SJCRH30 (cell line): ENCODE results near the gene UGT1A5. TPM values are rescaled to one million over a fixed set of nuclear protein-coding genes. Genes with fewer than 3 reads are reported as not detected.

Experiments
- DNase-seq, 2 experiments: peaks; one replicate each; pipeline ENCODE4 v3.0.0-alpha.2; 2015 to 2020
- H3K27ac ChIP-seq: fragments of 250-450 bp; sonication (Bioruptor Pico); 2 replicates; pipeline ENCODE4 v1.5.1; 2020; ENCODE audit warnings: mild to moderate bottlenecking, moderate library complexity
- H3K27me3 ChIP-seq: fragments of 250-450 bp; sonication (Bioruptor Pico); 2 replicates; pipeline ENCODE4 v1.5.1; 2020; ENCODE audit warnings: mild to moderate bottlenecking, moderate library complexity
- H3K36me3 ChIP-seq: fragments of 250-450 bp; sonication (Bioruptor Pico); 2 replicates; pipeline ENCODE4 v1.5.1; 2020; ENCODE audit warnings: mild to moderate bottlenecking, moderate library complexity
- H3K4me1 ChIP-seq: fragments of 250-450 bp; sonication (Bioruptor Pico); 2 replicates; pipeline ENCODE4 v1.5.1; 2020; ENCODE audit warnings: mild to moderate bottlenecking, moderate library complexity
- H3K4me3 ChIP-seq: fragments of 250-450 bp; sonication (Bioruptor Pico); 2 replicates; pipeline ENCODE4 v1.5.1; 2020; ENCODE audit warnings: mild to moderate bottlenecking, moderate library complexity
- H3K9me3 ChIP-seq: fragments of 250-450 bp; sonication (Bioruptor Pico); replicated peaks from 2 replicates; pipeline ENCODE4 v1.5.1; 2020; ENCODE audit warnings: mild to moderate bottlenecking, moderate library complexity
- total RNA-seq: library from RNA; depleted of rRNA; stranded (reverse); fragments of >200 nt; shearing (Covaris generic); gene quantifications from 2 replicates; pipeline ENCODE4 v1.2.3, GENCODE V29; 2014

Gene UGT1A5
- total RNA-seq, 1 experiment from 2014 or later = not detected

DNA sequence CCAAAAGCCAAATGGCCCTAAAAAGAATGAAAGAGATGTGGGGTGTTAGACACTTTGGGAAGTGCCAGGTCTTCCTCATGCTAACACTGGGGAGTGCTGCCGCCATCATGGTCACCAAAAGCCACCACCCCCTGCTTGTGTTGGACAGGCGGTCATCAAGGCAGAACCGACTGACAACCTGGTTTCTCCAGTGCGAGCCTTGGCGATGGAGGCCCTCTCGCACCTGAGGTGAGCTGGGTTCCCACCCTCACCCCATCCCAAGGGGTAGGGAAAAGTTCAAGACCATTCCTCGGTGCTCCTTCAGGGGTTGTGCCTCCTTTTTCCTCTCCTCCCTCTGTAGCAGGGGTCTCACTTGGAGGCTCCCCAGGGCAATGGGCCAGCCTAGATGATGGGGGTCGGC is 99.0 kb downstream of the UGT1A5 start:
- no peaks in the 10 kb centered on the region; the same call in 1 of the 2 replicates for H3K9me3 ChIP-seq
- H3K27ac ChIP-seq = no peak overlapping the region
- H3K4me1 ChIP-seq = peaks cover 3% of the 10 kb centered on the region; the same call in 1 of the 2 replicates
- DNase-seq = no peak
- no peak overlapping the region for H3K4me3 ChIP-seq
- H3K36me3 ChIP-seq = no peaks in the 10 kb centered on the region
- H3K27me3 ChIP-seq = no peaks in the 10 kb centered on the region; the same call in 1 of the 2 replicates

DNA sequence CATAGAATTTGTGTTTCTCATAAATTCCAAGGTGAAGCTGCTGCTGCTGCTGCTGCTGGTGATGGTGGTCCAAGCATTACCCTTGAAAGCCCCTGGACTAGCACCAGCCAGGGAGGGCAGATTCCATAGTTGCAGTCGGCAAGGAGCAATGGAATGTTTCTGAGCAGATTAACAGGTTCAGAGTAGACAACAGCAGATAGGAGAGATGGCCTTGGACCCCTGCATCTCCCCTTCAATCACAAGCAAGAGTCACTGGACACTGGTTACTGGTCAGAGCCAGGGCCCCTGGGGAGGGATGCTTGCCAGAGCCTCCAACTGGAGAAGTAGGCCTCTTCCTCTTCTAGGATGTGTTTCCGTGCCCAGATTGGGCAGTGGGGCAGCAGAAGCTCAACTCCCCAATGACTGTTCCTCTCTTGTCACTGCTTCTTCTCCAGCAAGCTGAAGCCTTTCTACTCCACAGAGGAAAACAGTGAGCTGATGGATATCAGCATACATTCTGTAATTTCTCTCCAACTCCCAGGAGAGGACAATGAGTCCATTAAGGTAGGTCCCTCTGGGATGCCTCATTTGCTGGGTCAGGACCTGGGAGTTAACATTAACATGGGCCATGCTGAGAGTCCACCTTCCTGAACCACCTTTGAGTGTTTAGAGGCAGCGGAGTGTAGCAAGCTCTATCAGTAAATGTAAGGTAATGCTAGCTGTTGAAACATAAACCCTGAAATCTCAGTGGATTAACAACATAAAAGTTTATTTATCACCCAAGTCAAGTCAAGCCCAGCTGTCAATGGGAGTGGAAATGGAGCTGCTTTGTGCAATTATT is 100.7 kb downstream of the UGT1A5 start:
- H3K9me3 ChIP-seq = no peaks in the 10 kb centered on the region
- no peaks in the 10 kb centered on the region for H3K36me3 ChIP-seq
- no peaks in the 10 kb centered on the region; the same call in 1 of the 2 replicates for H3K27me3 ChIP-seq
- no peak for DNase-seq
- H3K4me1 ChIP-seq = peaks cover 3% of the 10 kb centered on the region; the same call in 1 of the 2 replicates
- no peak overlapping the region for H3K4me3 ChIP-seq
- H3K27ac ChIP-seq = no peak overlapping the region

DNA sequence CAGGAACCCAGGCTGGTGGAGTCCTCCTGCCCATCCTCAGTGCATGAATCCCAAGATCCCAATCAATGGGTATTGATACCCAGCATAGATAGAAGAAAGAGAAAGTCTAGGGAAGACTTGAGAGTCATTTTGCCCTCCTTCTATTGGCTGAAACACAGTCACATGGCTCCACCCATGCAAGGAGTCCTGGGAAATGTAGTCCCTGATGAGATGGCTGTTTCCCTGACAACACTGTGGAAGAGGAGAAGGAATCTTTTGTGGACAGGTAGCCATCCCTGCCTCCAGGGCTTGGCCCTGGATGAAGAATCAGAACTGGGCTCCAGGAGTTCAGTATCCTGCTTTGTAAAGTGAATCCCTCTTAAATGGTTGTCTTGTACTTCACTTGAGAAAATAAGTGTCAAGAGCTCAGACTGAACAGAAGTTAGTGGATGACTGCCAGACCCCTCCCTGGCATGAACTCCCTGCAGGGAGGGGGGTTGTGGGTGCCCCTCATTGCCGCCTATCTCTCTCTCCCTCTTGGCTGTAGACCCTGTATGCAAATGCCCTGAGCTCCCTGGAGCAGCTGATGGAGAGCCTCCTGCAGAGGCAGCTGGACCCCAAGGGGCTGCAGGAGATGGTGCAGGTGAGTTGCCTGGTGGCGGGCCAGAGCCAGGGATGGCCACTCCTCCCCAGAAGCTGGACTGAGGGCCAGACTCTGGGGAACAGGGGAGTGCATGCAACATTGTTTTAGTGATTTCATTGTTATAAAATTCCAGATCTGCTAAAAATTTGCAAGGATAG is 101.5 kb downstream of the UGT1A5 start:
- Histone ChIP-seq H3K27me3 (no peaks in the 10 kb centered on the region; the same call in 1 of the 2 replicates), H3K4me3 (no peak overlapping the region), H3K4me1 (peaks cover 3% of the 10 kb centered on the region; the same call in 1 of the 2 replicates), H3K27ac (no peak overlapping the region), H3K9me3 (no peaks in the 10 kb centered on the region), H3K36me3 (no peaks in the 10 kb centered on the region)
- no peak for DNase-seq

DNA sequence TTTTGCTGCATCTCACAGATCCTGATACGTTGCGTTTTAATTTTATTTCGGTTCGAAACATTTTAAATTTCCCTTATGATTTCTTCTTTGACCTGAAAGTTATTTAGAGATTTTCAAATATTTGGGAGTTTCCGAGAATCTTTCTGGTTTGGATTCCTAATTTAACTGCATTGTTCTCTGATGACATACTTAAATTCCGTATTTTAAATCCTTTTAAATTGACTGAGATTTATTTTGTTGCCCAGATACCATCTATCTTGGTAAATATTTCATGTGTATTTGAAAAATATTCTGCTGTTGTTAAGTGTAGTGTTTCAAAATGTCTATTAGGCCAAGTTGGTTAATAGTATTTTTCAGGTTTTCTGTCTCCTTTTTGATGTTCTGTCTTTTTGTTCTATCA is 103.2 kb downstream of the UGT1A5 start:
- DNase-seq = no peak
- Histone ChIP-seq H3K27me3 (no peaks in the 10 kb centered on the region; the same call in 1 of the 2 replicates), H3K36me3 (no peaks in the 10 kb centered on the region), H3K4me3 (no peak overlapping the region), H3K27ac (no peak overlapping the region), H3K4me1 (peaks cover 3% of the 10 kb centered on the region; the same call in 1 of the 2 replicates), H3K9me3 (no peaks in the 10 kb centered on the region)

DNA sequence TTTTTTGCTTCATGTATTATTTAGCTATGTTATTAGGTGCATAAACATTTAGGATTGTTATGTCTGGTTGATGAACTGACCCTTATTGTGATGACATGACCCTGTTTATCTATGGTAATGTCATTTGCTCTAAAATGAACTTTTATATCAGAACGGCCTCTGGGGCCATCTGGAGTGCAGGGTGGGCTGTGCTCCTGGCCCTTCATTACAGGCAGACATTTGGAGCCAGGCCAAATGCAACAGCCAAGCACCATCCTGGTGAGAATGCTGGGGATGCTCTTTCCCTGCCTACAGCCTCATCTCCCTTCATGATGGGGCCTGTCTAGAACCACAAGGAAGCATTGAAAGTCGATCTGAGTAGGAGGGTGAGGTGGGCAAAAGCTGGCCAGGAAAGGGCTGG is 103.6 kb downstream of the UGT1A5 start:
- no peak overlapping the region for H3K4me3 ChIP-seq
- DNase-seq = peak in 1 of 2 experiments; percentile 21
- no peaks in the 10 kb centered on the region for H3K9me3 ChIP-seq
- H3K36me3 ChIP-seq = no peaks in the 10 kb centered on the region
- H3K4me1 ChIP-seq = peaks cover 3% of the 10 kb centered on the region; the same call in 1 of the 2 replicates
- H3K27me3 ChIP-seq = no peaks in the 10 kb centered on the region; the same call in 1 of the 2 replicates
- H3K27ac ChIP-seq = no peak overlapping the region

DNA sequence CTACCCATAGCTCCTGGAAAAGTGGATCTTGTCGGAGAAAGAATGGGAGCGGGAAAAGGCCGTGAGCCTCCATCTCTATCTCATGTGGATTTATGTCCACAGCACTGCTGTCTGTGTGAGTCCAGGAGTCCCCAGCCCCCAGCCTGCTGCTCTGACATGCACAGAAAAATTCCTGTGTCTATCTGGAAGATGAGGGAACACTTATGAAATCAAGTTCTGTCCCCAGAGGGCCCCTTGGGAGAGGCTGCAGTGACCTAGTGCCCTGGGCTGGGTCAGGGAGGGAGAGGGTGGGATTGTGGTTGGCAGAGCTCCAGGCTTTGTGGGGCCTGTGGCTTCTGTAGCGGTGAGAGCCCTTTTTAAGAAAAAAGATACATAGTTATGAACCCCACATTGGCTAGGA is 104.1 kb downstream of the UGT1A5 start:
- H3K4me3 ChIP-seq = no peak overlapping the region
- DNase-seq = no peak
- peaks cover 3% of the 10 kb centered on the region; the same call in 1 of the 2 replicates for H3K4me1 ChIP-seq
- no peaks in the 10 kb centered on the region for H3K9me3 ChIP-seq
- H3K27ac ChIP-seq = no peak overlapping the region
- H3K36me3 ChIP-seq = no peaks in the 10 kb centered on the region
- H3K27me3 ChIP-seq = no peaks in the 10 kb centered on the region; the same call in none of the 2 replicates

DNA sequence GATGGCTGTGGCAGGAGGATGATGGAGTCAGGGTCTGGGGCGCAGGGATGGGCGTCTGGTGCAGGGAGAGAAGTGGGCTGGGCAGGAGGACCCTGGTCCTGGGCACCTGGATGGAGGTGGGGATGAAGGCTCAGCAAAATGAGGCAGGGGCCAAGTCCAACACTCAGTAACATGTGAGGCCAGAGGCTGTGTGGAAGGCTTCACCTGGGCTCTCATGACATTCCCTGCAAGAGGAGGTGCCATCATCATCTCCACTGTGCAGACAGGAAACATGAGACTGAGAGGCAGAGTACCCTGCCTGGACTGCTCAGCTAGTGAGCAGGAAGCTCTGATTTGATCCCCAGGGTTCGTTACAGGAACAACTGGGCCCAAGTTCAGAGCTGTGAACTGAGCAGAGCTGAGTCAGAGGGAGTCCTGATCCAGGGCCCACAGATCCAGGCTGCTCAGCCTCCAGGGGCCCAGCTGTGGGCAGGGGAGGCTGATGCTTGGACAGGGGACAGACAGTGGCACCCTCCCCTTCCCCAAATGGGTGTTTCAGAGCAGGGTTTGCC is 104.7 kb downstream of the UGT1A5 start:
- peaks cover 3% of the 10 kb centered on the region; the same call in 1 of the 2 replicates for H3K4me1 ChIP-seq
- no peak overlapping the region for H3K4me3 ChIP-seq
- DNase-seq = no peak
- H3K9me3 ChIP-seq = no peaks in the 10 kb centered on the region
- H3K27me3 ChIP-seq = no peaks in the 10 kb centered on the region; the same call in none of the 2 replicates
- H3K27ac ChIP-seq = no peak overlapping the region
- H3K36me3 ChIP-seq = no peaks in the 10 kb centered on the region

DNA sequence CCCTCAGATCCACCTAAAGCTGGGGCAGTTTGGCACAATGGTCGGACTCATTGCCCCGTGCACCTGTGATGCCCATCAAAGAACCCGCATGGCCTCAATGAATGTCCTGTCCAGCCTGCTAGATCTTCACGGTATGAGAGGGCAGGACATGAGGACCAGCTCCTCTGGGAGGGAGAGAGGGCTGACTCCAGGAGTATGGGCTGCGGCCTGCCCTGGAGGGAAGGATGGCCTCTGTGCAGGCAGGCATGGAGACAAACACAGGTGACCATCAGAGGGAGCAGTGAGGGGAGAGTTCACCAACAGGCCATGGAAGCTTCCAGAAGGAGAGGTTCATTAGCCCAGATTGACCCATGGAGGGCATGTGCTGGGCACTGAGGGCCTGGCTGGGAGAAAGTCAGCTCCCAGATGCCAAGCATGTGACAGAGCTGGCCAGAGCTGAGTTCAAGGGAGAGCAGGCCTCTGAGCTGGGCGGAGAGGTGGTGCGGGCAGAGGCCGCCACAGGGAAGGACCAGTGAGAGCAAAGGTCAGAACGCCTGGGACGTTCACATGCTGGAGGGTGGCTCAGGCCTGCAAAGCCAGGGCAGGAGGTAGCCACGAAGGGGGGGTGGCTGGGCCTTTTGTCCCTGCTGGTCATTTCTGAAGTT is 105.4 kb downstream of the UGT1A5 start:
- Histone ChIP-seq H3K9me3 (no peaks in the 10 kb centered on the region), H3K36me3 (no peaks in the 10 kb centered on the region), H3K27me3 (no peaks in the 10 kb centered on the region; the same call in none of the 2 replicates), H3K27ac (no peak overlapping the region), H3K4me1 (peaks cover 3% of the 10 kb centered on the region; the same call in 1 of the 2 replicates), H3K4me3 (no peak overlapping the region)
- DNase-seq = no peak

DNA sequence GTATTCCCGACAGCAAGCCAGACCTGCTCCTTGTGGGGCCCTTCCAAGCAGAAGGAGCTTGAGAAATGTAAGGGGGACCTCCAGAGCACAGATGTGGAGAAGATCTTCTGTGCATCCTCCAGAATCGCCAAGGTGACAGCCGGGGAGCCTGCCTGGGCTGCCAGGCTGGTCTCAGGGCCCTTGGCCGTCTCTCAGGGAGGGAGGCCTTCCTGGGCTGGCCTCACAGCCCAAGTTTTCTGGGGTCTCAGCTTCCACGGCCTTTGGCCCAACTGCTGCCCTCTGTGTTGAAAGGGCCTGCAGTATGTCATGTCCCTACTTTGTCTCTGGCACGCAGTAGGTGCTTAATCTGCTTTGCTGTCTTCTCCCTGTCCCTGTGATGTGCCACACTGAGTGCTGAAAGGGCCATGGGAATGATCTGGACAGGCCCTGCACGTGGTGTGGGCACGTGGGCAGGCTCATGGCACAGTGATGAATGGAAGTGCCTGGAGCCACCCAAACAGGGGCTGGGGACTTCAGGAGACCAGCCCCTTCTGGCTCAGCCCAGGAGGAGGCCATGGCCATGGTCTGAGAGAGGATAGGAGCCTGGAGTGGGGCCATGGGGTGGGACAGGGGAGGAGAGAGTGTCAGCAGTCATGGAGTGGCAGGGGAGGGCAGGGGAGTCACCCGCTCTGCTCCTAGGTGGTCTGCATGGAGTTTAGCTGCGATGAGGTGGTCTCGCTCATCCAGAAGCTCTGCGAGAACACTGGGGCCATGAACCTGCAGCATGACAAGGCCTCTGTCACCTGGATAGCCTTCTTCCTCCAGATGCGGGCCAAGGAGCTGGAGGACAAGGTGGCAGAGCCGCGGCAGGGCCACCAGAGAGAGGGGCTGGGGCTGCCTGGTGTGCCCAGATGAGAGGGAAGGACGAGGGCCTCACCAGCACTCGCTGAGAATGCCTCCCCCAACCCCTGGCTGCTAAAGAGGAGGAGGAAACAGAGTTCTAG is 106.2 kb downstream of the UGT1A5 start:
- H3K27me3 ChIP-seq = no peaks in the 10 kb centered on the region; the same call in none of the 2 replicates
- H3K9me3 ChIP-seq = no peaks in the 10 kb centered on the region
- H3K4me1 ChIP-seq = peaks cover 3% of the 10 kb centered on the region; the same call in 1 of the 2 replicates
- no peak overlapping the region for H3K4me3 ChIP-seq
- H3K27ac ChIP-seq = no peak overlapping the region
- no peaks in the 10 kb centered on the region for H3K36me3 ChIP-seq
- no peak for DNase-seq

DNA sequence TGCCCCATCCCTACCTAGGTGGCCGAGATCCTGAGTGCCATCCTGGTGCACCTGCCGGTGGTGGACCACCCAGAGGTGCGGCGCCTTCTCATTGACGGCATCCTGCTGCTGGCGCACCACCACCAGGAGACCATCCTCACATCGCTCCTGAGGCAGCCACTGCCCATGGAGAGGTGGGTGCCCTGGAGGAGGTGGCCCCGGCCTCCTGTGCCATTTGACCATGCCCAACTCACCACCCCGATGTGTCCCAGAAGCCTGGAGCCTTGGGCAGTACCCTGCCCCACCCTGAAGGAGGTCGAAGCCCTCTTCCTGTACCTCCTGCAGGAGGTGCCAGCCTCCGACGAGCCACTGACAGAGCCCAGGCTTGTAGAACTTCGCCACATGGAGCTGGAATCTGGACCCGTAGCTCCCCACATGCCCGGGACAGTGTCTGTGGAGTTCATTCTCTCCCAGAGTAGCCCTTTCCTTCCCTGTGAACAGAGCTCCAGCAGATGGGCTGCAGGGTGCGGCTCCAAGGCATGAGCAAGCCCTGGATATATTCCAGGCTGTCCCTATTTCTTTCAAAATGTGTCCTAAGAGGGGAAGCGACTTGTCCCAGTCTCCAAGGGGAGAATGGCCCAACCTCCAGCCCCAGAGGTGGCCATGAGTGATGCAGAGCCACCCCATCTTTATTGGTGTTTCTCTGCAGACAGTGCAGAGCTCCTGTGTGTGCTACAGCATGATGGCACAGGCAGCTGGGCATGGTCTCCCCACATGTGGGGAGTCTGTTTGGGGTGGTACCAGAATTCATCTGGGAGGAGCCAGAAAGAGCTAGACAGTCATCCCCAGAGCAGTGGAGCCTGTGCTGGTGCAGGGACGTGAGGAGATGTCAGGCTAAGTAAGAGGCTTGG is 107.4 kb downstream of the UGT1A5 start:
- H3K4me1 ChIP-seq = peaks cover 3% of the 10 kb centered on the region; the same call in 1 of the 2 replicates
- no peaks in the 10 kb centered on the region for H3K36me3 ChIP-seq
- no peak for DNase-seq
- H3K9me3 ChIP-seq = no peaks in the 10 kb centered on the region
- H3K27me3 ChIP-seq = no peaks in the 10 kb centered on the region; the same call in none of the 2 replicates
- no peak overlapping the region for H3K4me3 ChIP-seq
- no peak overlapping the region for H3K27ac ChIP-seq

DNA sequence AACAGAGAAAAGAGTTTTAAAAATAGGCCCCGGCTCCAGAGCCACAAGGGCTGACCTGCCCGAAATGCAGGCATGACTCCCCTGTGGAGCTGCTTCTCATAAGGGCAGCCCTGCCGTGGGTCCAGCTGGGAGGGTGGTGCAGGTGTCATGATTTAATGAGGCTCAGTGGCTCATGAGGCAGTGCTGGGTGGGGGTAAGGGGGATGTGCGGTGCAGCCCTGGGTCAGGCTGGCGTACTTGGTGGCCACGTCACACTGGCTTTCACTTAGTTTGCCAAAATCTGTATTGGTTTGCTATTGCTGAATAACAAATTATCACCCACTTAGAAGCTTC is 108.0 kb downstream of the UGT1A5 start:
- DNase-seq = no peak
- Histone ChIP-seq H3K9me3 (no peaks in the 10 kb centered on the region), H3K27ac (no peak overlapping the region), H3K4me3 (no peak overlapping the region), H3K4me1 (peaks cover 3% of the 10 kb centered on the region; the same call in 1 of the 2 replicates), H3K27me3 (no peaks in the 10 kb centered on the region; the same call in none of the 2 replicates), H3K36me3 (no peaks in the 10 kb centered on the region)

DNA sequence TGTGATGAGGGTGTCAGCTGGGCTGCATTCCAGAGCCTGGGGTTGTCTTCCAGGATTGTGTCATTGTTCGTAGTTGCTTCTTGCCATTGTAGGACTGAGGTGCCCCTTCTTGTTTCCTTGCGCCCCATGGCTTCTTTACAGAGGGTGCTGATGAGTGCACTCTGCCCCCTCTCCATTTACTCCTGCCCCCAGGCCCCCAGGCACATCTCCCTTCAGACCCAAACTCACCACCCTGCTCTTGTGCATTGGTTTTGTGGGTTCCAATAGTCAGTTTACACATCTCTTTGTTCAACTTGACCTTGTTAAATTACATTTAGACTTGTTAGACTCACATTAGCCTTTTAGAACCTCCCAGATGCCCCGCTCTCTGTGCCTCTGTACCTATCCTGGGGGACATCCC is 108.5 kb downstream of the UGT1A5 start:
- H3K27ac ChIP-seq = no peak overlapping the region
- H3K27me3 ChIP-seq = no peaks in the 10 kb centered on the region; the same call in 1 of the 2 replicates
- H3K4me1 ChIP-seq = peaks cover 3% of the 10 kb centered on the region; the same call in 1 of the 2 replicates
- DNase-seq = no peak
- H3K4me3 ChIP-seq = no peak overlapping the region
- H3K9me3 ChIP-seq = no peaks in the 10 kb centered on the region
- H3K36me3 ChIP-seq = no peaks in the 10 kb centered on the region
